HG02981 (cell line): Measurements from ENCODE around the gene AMTN.

Experiments
- ATAC-seq: cut with Tn5 transposase; IDR thresholded peaks from one replicate; pipeline ENCODE4 v1.9.1; 2021; ENCODE audit warnings: mild to moderate bottlenecking, moderate library complexity; ENCODE audit not compliant: unreplicated experiment

Gene AMTN

GRCh38 chr4:70559211-70559830 lies 41.0 kb downstream of the AMTN start:
- ATAC-seq, result peak; percentile 76

GRCh38 chr4:70559924-70560323 lies 41.6 kb downstream of the AMTN start:
- no peak for ATAC-seq

GRCh38 chr4:70564033-70564432 lies 45.7 kb downstream of the AMTN start:
- ATAC-seq, result no peak

GRCh38 chr4:70570796-70571195 lies 52.4 kb downstream of the AMTN start:
- no peak for ATAC-seq

- no peak for ATAC-seq
Measured at GRCh38 chr4:70571772-70572171, 53.4 kb downstream of the AMTN start.

GRCh38 chr4:70575964-70576363 lies 57.6 kb downstream of the AMTN start:
- ATAC-seq, result no peak

- ATAC-seq, result no peak
Measured at GRCh38 chr4:70577220-70577927, 59.0 kb downstream of the AMTN start.

- no peak for ATAC-seq
Measured at GRCh38 chr4:70581980-70582379, 63.6 kb downstream of the AMTN start.
